Measurements from ENCODE around the gene ATP10B. TPM values are rescaled to one million over a fixed set of nuclear protein-coding genes. Genes with fewer than 3 reads are reported as not detected.

Gene ATP10B
- polyA plus RNA-seq, 1 of the 3 experiments (the other 2 are of a cell fraction) = not detected

DNA sequence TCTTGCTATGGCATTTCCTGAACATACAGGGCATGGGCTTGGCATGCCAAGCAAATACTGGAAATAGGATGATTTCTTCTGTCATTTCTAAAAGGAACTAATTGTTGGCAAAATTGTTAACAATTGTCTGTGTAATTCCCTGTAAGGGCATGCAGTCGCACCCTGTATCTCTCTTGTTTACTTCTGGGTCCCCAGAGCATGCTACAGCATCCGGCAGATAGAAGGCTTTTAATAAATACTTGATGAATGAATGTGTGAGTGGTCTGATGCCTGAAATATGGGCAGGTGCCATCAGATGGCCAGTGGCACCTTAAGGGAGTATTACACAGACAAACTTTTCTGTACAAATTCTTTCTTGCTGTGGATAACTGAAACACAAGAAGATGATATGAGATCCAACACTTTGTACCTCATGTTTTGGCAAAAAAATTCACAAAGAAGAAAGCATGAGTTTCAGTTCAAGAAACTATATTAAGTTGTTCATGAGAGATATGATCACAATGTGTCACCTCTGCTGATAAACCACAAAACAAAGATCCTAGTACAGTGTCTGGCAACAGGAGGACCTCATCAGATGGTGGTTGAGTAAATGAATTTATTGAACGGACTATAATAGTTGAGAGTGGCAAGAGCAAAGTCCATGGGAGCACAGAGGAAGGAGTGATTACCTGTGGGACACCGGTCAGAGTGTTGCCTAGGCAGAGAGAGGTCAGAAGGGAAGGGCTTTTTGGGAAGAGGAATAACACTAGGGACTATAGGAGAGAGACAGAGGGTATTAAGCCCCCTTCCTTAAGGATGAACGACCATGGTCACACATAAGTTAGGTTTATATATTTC, 194.2 kb downstream of the ATP10B start (continued):
- TF ChIP-seq, protein P1, sequence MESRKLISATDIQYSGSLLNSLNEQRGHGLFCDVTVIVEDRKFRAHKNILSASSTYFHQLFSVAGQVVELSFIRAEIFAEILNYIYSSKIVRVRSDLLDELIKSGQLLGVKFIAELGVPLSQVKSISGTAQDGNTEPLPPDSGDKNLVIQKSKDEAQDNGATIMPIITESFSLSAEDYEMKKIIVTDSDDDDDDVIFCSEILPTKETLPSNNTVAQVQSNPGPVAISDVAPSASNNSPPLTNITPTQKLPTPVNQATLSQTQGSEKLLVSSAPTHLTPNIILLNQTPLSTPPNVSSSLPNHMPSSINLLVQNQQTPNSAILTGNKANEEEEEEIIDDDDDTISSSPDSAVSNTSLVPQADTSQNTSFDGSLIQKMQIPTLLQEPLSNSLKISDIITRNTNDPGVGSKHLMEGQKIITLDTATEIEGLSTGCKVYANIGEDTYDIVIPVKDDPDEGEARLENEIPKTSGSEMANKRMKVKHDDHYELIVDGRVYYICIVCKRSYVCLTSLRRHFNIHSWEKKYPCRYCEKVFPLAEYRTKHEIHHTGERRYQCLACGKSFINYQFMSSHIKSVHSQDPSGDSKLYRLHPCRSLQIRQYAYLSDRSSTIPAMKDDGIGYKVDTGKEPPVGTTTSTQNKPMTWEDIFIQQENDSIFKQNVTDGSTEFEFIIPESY (IDR thresholded peaks at IDR 0.05; ENCODE audit: borderline replicate concordance, low read depth) = no peak
- no peak for TF ChIP-seq MEF2A (IDR thresholded peaks at IDR 0.05; ENCODE audit: borderline replicate concordance, low read depth)
- no peak for TF ChIP-seq RXRA (IDR thresholded peaks at IDR 0.05; ENCODE audit: borderline replicate concordance, low read depth)
- no peak for TF ChIP-seq ELF1 (IDR thresholded peaks at IDR 0.05)
- TF ChIP-seq TEAD4 (IDR thresholded peaks at IDR 0.05; ENCODE audit: borderline replicate concordance, insufficient read depth) = no peak

DNA sequence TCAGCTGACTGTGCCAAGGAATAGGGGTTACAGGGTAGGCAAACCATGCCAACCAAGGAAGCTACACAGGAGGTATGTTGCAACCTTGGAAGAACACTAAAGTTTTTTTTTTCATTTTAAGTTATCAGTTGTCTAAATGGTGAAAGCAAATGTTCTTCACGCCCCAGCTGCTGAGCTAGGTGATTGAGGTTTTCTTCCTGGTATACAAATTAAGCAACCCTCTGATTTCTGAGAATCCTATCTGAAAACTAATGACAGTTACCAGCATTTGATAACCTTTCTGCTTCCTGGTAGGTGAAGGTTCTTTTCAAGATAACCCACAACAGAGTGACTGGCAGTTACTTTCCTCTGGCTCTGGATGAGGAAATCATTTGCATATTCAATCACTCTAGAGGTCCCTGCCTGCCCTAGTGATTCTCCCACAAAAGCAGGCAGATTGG, 194.9 kb downstream of the ATP10B start:
- no peaks in the 10 kb centered on the region for H3F3A ChIP-seq (replicated peaks; ENCODE audit: insufficient read depth)
- H3K9me3 ChIP-seq = no peaks in the 10 kb centered on the region
- no peaks in the 10 kb centered on the region for H3K79me2 ChIP-seq (ENCODE audit: insufficient read depth)
- CTCF ChIA-PET = no interaction called here
- no peak overlapping the region for H3K27ac ChIP-seq (ENCODE audit: low read depth in 2 of 2, low read length in 1 of 2)
- no peaks in the 10 kb centered on the region for H3K4me1 ChIP-seq (ENCODE audit: control insufficient read depth in 1 of 2, insufficient read depth in 2 of 2, low read depth in 1 of 2, low read length in 1 of 2)
- POLR2A ChIA-PET = no interaction called here
- TF ChIP-seq JUND (IDR thresholded peaks at IDR 0.05) = no peak
- no peak for TF ChIP-seq FOXJ3 (CRISPR knock-in tag; IDR thresholded peaks at IDR 0.05)
- TF ChIP-seq FOSL2 (IDR thresholded peaks at IDR 0.05; ENCODE audit: borderline replicate concordance, low read depth) = no peak
- TF ChIP-seq SMC3 (IDR thresholded peaks at IDR 0.05; ENCODE audit: low read depth, low read length) = no peak
- TF ChIP-seq EZH2phosphoT487 (IDR thresholded peaks at IDR 0.05; ENCODE audit: borderline replicate concordance, low read depth) = no peak
- TF ChIP-seq, protein P2, sequence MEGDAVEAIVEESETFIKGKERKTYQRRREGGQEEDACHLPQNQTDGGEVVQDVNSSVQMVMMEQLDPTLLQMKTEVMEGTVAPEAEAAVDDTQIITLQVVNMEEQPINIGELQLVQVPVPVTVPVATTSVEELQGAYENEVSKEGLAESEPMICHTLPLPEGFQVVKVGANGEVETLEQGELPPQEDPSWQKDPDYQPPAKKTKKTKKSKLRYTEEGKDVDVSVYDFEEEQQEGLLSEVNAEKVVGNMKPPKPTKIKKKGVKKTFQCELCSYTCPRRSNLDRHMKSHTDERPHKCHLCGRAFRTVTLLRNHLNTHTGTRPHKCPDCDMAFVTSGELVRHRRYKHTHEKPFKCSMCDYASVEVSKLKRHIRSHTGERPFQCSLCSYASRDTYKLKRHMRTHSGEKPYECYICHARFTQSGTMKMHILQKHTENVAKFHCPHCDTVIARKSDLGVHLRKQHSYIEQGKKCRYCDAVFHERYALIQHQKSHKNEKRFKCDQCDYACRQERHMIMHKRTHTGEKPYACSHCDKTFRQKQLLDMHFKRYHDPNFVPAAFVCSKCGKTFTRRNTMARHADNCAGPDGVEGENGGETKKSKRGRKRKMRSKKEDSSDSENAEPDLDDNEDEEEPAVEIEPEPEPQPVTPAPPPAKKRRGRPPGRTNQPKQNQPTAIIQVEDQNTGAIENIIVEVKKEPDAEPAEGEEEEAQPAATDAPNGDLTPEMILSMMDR (IDR thresholded peaks at IDR 0.05) = no peak
- TF ChIP-seq POLR2AphosphoS5 (IDR thresholded peaks at IDR 0.05; ENCODE audit: low read depth, low read length) = no peak
- TF ChIP-seq, protein P3, sequence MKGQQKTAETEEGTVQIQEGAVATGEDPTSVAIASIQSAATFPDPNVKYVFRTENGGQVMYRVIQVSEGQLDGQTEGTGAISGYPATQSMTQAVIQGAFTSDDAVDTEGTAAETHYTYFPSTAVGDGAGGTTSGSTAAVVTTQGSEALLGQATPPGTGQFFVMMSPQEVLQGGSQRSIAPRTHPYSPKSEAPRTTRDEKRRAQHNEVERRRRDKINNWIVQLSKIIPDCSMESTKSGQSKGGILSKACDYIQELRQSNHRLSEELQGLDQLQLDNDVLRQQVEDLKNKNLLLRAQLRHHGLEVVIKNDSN (IDR thresholded peaks at IDR 0.05; ENCODE audit: borderline replicate concordance, low read depth) = no peak
- TF ChIP-seq RFX5 (IDR thresholded peaks at IDR 0.05; ENCODE audit: low read length) = no peak
- TF ChIP-seq, protein P4, sequence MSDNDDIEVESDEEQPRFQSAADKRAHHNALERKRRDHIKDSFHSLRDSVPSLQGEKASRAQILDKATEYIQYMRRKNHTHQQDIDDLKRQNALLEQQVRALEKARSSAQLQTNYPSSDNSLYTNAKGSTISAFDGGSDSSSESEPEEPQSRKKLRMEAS (IDR thresholded peaks at IDR 0.05; ENCODE audit: low read depth) = no peak
- TF ChIP-seq TCF12 (IDR thresholded peaks at IDR 0.05) = no peak
- no peak for TF ChIP-seq FOXM1 (IDR thresholded peaks at IDR 0.05; ENCODE audit: low read depth)
- no peak for TF ChIP-seq MXI1 (IDR thresholded peaks at IDR 0.05; ENCODE audit: low read depth, low read length)
- TF ChIP-seq YY1 (IDR thresholded peaks at IDR 0.05; ENCODE audit: low read depth) = no peak
- TF ChIP-seq, protein P5, sequence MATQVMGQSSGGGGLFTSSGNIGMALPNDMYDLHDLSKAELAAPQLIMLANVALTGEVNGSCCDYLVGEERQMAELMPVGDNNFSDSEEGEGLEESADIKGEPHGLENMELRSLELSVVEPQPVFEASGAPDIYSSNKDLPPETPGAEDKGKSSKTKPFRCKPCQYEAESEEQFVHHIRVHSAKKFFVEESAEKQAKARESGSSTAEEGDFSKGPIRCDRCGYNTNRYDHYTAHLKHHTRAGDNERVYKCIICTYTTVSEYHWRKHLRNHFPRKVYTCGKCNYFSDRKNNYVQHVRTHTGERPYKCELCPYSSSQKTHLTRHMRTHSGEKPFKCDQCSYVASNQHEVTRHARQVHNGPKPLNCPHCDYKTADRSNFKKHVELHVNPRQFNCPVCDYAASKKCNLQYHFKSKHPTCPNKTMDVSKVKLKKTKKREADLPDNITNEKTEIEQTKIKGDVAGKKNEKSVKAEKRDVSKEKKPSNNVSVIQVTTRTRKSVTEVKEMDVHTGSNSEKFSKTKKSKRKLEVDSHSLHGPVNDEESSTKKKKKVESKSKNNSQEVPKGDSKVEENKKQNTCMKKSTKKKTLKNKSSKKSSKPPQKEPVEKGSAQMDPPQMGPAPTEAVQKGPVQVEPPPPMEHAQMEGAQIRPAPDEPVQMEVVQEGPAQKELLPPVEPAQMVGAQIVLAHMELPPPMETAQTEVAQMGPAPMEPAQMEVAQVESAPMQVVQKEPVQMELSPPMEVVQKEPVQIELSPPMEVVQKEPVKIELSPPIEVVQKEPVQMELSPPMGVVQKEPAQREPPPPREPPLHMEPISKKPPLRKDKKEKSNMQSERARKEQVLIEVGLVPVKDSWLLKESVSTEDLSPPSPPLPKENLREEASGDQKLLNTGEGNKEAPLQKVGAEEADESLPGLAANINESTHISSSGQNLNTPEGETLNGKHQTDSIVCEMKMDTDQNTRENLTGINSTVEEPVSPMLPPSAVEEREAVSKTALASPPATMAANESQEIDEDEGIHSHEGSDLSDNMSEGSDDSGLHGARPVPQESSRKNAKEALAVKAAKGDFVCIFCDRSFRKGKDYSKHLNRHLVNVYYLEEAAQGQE (IDR thresholded peaks at IDR 0.05; ENCODE audit: low read depth, low read length) = no peak
- no peak for TF ChIP-seq RCOR1 (IDR thresholded peaks at IDR 0.05; ENCODE audit: low read length)
- DNase-seq = no peak
- 0 out of 2 replicates have a peak, but pooled peaks cover 9% of the 10 kb centered on the region for H3K27me3 ChIP-seq (ENCODE audit: insufficient read depth)
- no peaks in the 10 kb centered on the region for H3K9me2 ChIP-seq
- H4K20me1 ChIP-seq (ENCODE audit: insufficient read depth) = no peaks in the 10 kb centered on the region
- no peak overlapping the region for H2AFZ ChIP-seq (ENCODE audit: low read depth)
- 0% methylated on average over 1 of the region's 1 CpG for WGBS (ENCODE audit: low lambda C conversion rate)
- H3K9ac ChIP-seq = no peak overlapping the region
- no peak overlapping the region for H3K4me2 ChIP-seq
- no peaks in the 10 kb centered on the region for H3K36me3 ChIP-seq (replicated peaks in 1 of 2; ENCODE audit: control insufficient read depth in 1 of 2, insufficient read depth in 2 of 2, low read length in 1 of 2)
- no peak overlapping the region for H3K4me3 ChIP-seq (ENCODE audit: low read depth in 2 of 2, low read length in 1 of 2)

Measured in SK-N-SH (cell line).